ENCODE measurements around the gene PPARG.

The PPARG gene

GRCh38 chr3:12470111-12470510 lies 181.2 kb downstream of the PPARG start:
- H4K20me1 ChIP-seq (ENCODE audit: insufficient read depth, low read length): no peaks in the 10 kb centered on the region
- no peak overlapping the region for H3K4me2 ChIP-seq (ENCODE audit: insufficient read depth, low read length)
- TF ChIP-seq EZH2 (IDR thresholded peaks at IDR 0.05; ENCODE audit: borderline replicate concordance, low read depth, low read length, severe bottlenecking): no peak
- TF ChIP-seq CTCF (IDR thresholded peaks at IDR 0.05; ENCODE audit: borderline replicate concordance, extremely low read depth, low read length, poor library complexity, severe bottlenecking): no peak
- DNase-seq: no peak
- peak overlapping the region; percentile 78; the same call in 1 of the 2 replicates for H3K27ac ChIP-seq (ENCODE audit: low read length)
- no peak overlapping the region for H2AFZ ChIP-seq (ENCODE audit: low read depth, low read length)
- peaks cover 35% of the 10 kb centered on the region for H3K4me1 ChIP-seq (ENCODE audit: insufficient read depth, low read length)
- no peak overlapping the region for H3K9ac ChIP-seq (ENCODE audit: low read depth, low read length)
- H3K9me3 ChIP-seq (ENCODE audit: insufficient read depth, low read length, severe bottlenecking): no peaks in the 10 kb centered on the region
- H3K79me2 ChIP-seq (ENCODE audit: insufficient read depth, low read length): no peaks in the 10 kb centered on the region
- H3K4me3 ChIP-seq (ENCODE audit: low read depth in 1 of 2, low read length in 2 of 2): no peak overlapping the region
- ATAC-seq (ENCODE audit: insufficient read depth, low read depth): no peak
- no peaks in the 10 kb centered on the region for H3K36me3 ChIP-seq (ENCODE audit: insufficient read depth, low read length)
- H3K27me3 ChIP-seq (ENCODE audit: insufficient read depth, low read length, poor library complexity): no peaks in the 10 kb centered on the region

GRCh38 chr3:12470680-12471079 lies 181.8 kb downstream of the PPARG start:
- H3K79me2 ChIP-seq (ENCODE audit: insufficient read depth, low read length): no peaks in the 10 kb centered on the region
- DNase-seq: no peak
- 0 out of 2 replicates have a peak overlapping the region, but pooled peaks have one; percentile 12 for H3K9ac ChIP-seq (ENCODE audit: low read depth, low read length)
- no peaks in the 10 kb centered on the region for H3K36me3 ChIP-seq (ENCODE audit: insufficient read depth, low read length)
- H3K27ac ChIP-seq (ENCODE audit: low read length): peak overlapping the region; percentile 78
- no peaks in the 10 kb centered on the region for H3K27me3 ChIP-seq (ENCODE audit: insufficient read depth, low read length, poor library complexity)
- H2AFZ ChIP-seq (ENCODE audit: low read depth, low read length): peak overlapping the region; percentile 12; the same call in 1 of the 2 replicates
- no peak for ATAC-seq (ENCODE audit: insufficient read depth, low read depth)
- H4K20me1 ChIP-seq (ENCODE audit: insufficient read depth, low read length): no peaks in the 10 kb centered on the region
- no peak for TF ChIP-seq EZH2 (IDR thresholded peaks at IDR 0.05; ENCODE audit: borderline replicate concordance, low read depth, low read length, severe bottlenecking)
- TF ChIP-seq CTCF (IDR thresholded peaks at IDR 0.05; ENCODE audit: borderline replicate concordance, extremely low read depth, low read length, poor library complexity, severe bottlenecking): no peak
- peaks cover 35% of the 10 kb centered on the region for H3K4me1 ChIP-seq (ENCODE audit: insufficient read depth, low read length)
- no peaks in the 10 kb centered on the region for H3K9me3 ChIP-seq (ENCODE audit: insufficient read depth, low read length, severe bottlenecking)
- no peak overlapping the region for H3K4me2 ChIP-seq (ENCODE audit: insufficient read depth, low read length)
- H3K4me3 ChIP-seq (ENCODE audit: low read depth in 1 of 2, low read length in 2 of 2): no peak overlapping the region

- ATAC-seq (ENCODE audit: insufficient read depth, low read depth) (peak; percentile 89), DNase-seq (peak; percentile 70)
- peaks cover 39% of the 10 kb centered on the region for H3K4me1 ChIP-seq (ENCODE audit: insufficient read depth, low read length)
- H3K9me3 ChIP-seq (ENCODE audit: insufficient read depth, low read length, severe bottlenecking): no peaks in the 10 kb centered on the region
- H3K79me2 ChIP-seq (ENCODE audit: insufficient read depth, low read length): no peaks in the 10 kb centered on the region
- H4K20me1 ChIP-seq (ENCODE audit: insufficient read depth, low read length): no peaks in the 10 kb centered on the region
- peak overlapping the region; percentile 78 for H3K27ac ChIP-seq (ENCODE audit: low read length)
- H3K4me3 ChIP-seq (ENCODE audit: low read depth in 1 of 2, low read length in 2 of 2): no peak overlapping the region
- no peaks in the 10 kb centered on the region for H3K36me3 ChIP-seq (ENCODE audit: insufficient read depth, low read length)
- peak overlapping the region; percentile 17; the same call in 1 of the 2 replicates for H3K9ac ChIP-seq (ENCODE audit: low read depth, low read length)
- H3K27me3 ChIP-seq (ENCODE audit: insufficient read depth, low read length, poor library complexity): no peaks in the 10 kb centered on the region
- TF ChIP-seq CTCF (IDR thresholded peaks at IDR 0.05; ENCODE audit: borderline replicate concordance, extremely low read depth, low read length, poor library complexity, severe bottlenecking) (peak; percentile 55), EZH2 (IDR thresholded peaks at IDR 0.05; ENCODE audit: borderline replicate concordance, low read depth, low read length, severe bottlenecking) (no peak)
- H2AFZ ChIP-seq (ENCODE audit: low read depth, low read length): peak overlapping the region; percentile 12; the same call in 1 of the 2 replicates
- H3K4me2 ChIP-seq (ENCODE audit: insufficient read depth, low read length): no peak overlapping the region
Observed at GRCh38 chr3:12471241-12471640, 182.4 kb downstream of the PPARG start.
